ENCODE measurements around the gene WDFY4. TPM values are rescaled to one million over a fixed set of nuclear protein-coding genes. Genes with fewer than 3 reads are reported as not detected.

WDFY4 gene
- total RNA-seq, 1 experiment from 2014 or later = 0.23 TPM

- POLR2A ChIA-PET = no interaction called here
- peaks cover 10% of the 10 kb centered on the region for H3K27me3 ChIP-seq (ENCODE audit: control insufficient read depth, insufficient read depth, low read length)
These were observed 45.3 kb downstream of the WDFY4 start for GRCh38 chr10:48729941-48730457.

GRCh38 chr10:48731141-48731540, 46.5 kb downstream of the WDFY4 start:
- Histone ChIP-seq H3K4me3 (ENCODE audit: low read depth in 2 of 2, low read length in 2 of 2) (no peak overlapping the region), H3K27me3 (ENCODE audit: control insufficient read depth, insufficient read depth, low read length) (peaks cover 11% of the 10 kb centered on the region), H3K4me1 (ENCODE audit: control insufficient read depth, insufficient read depth, low read length) (no peaks in the 10 kb centered on the region), H3K36me3 (ENCODE audit: control insufficient read depth, insufficient read depth, low read length) (no peaks in the 10 kb centered on the region), H3K27ac (ENCODE audit: low read length) (no peak overlapping the region), H3K9me3 (ENCODE audit: control insufficient read depth, insufficient read depth, low read depth, low read length) (no peaks in the 10 kb centered on the region)
- intact Hi-C loops (cut with micrococcal nuclease; ENCODE audit: unreplicated experiment) = no loop called here
- no TSS peak for BruUV-seq (replicated peaks)
- ChIA-PET POLR2A (no interaction called here), CTCF (no interaction called here)
- no peak for DNase-seq (ENCODE audit: low read depth, low spot score)
- no peak for ATAC-seq
- in situ Hi-C loops (cut with HindIII; ENCODE audit: low pct_unique_long_range_greater_than_20kb, low sequenced_read_pairs) = no loop called here
- TF ChIP-seq REST (IDR thresholded peaks at IDR 0.05; ENCODE audit: insufficient read depth in 1 of 2, low read depth in 2 of 2, low read length in 1 of 2) = no peak
- no peak for TF ChIP-seq POLR2AphosphoS5 (IDR thresholded peaks at IDR 0.05; ENCODE audit: low read depth, low read length)
- TF ChIP-seq SIN3A (IDR thresholded peaks at IDR 0.05; ENCODE audit: borderline replicate concordance, insufficient read depth, low read depth, low read length) = no peak
- no peak for TF ChIP-seq TCF7L2 (IDR thresholded peaks at IDR 0.05; ENCODE audit: low read depth, low read length)
- TF ChIP-seq CTCF (IDR thresholded peaks at IDR 0.05) = no peak

More at GRCh38 chr10:48729941-48730457, 45.3 kb downstream of the WDFY4 start:
- H3K9me3 ChIP-seq (ENCODE audit: control insufficient read depth, insufficient read depth, low read depth, low read length) = no peaks in the 10 kb centered on the region
- H3K36me3 ChIP-seq (ENCODE audit: control insufficient read depth, insufficient read depth, low read length) = no peaks in the 10 kb centered on the region
- H3K4me3 ChIP-seq (ENCODE audit: low read depth in 2 of 2, low read length in 2 of 2) = no peak overlapping the region
- intact Hi-C loops (cut with micrococcal nuclease; ENCODE audit: unreplicated experiment) (no loop called here), in situ Hi-C loops (cut with HindIII; ENCODE audit: low pct_unique_long_range_greater_than_20kb, low sequenced_read_pairs) (no loop called here)
- CTCF ChIA-PET = no interaction called here
- DNase-seq (ENCODE audit: low read depth, low spot score) (no peak), ATAC-seq (no peak)
- H3K27ac ChIP-seq (ENCODE audit: low read length) = no peak overlapping the region
- BruUV-seq (replicated peaks) = no TSS peak
- no peak for TF ChIP-seq POLR2AphosphoS5 (IDR thresholded peaks at IDR 0.05; ENCODE audit: low read depth, low read length)
- TF ChIP-seq SIN3A (IDR thresholded peaks at IDR 0.05; ENCODE audit: borderline replicate concordance, insufficient read depth, low read depth, low read length) = no peak
- TF ChIP-seq REST (IDR thresholded peaks at IDR 0.05; ENCODE audit: insufficient read depth in 1 of 2, low read depth in 2 of 2, low read length in 1 of 2) = no peak
- no peak for TF ChIP-seq CTCF (IDR thresholded peaks at IDR 0.05)
- TF ChIP-seq TCF7L2 (IDR thresholded peaks at IDR 0.05; ENCODE audit: low read depth, low read length) = no peak
- H3K4me1 ChIP-seq (ENCODE audit: control insufficient read depth, insufficient read depth, low read length) = no peaks in the 10 kb centered on the region
